GM19023 (cell line): ENCODE measurements around the gene TMCO2.

Experiments used
- ATAC-seq: cut with Tn5 transposase; IDR thresholded peaks from one replicate; pipeline ENCODE4 v1.9.1; 2021; ENCODE audit warnings: mild to moderate bottlenecking, moderate library complexity; ENCODE audit not compliant: unreplicated experiment

The TMCO2 gene

GRCh38 chr1:40257313-40257687 is 9.6 kb downstream of the TMCO2 start:
- peak; percentile 1 for ATAC-seq

DNA sequence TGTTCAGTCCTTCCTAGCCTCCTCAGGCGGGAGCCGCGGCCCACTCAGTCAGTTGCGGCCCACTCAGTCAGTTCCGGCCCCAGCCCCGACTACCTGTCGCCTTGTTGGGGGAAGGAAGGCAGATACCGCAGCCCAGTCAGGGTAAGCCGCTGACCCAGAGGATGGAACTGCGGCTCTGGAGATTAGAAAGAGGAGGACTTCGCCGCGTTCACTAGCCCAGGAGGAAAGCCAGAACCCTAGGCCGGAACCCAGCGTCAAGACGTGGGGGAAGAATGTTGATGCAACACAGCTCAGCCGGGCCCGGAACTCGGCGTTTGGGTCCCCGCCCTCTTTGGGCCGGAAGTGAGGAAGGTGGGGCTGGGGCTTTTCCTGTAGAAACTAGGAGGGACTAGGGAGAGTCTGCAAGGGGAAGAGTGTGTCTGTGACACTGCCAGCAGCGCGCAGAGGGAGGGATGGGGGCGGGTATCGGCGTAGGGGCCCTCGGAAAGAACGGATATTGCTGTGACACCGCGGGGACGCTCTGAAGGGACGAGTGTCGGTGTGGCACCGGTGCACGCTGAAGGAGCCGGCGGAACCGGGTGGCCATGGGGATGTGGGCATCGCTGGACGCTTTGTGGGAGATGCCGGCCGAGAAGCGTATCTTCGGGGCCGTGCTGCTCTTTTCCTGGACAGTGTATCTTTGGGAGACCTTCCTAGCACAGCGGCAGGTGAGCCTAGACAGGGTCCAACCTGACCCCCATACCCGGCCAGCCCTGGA is 10.1 kb downstream of the TMCO2 start, which contains the start of gene ZMPSTE24:
TSS of gene ZMPSTE24 (plus strand) at position 549 of the 757 bp plus-strand sequence. CDS start at position 585, 36 bp downstream.
- peak; percentile 91 for ATAC-seq

DNA sequence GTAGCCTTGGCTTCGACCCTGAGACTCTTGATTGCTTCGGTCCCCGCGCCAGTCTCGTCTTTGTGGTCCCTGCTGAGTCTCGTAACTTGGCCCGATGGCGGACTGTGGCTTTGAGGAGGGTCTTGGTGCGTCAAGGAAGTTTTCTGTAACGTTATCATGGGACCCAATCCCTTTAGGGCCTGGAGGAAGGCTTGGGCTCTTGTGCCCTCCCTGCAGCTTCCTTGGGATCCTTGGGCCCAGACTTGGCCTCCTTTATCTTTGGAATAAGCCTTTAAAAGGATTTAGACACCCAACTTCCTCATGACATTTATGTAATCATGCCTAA is 10.7 kb downstream of the TMCO2 start:
- no peak for ATAC-seq

DNA sequence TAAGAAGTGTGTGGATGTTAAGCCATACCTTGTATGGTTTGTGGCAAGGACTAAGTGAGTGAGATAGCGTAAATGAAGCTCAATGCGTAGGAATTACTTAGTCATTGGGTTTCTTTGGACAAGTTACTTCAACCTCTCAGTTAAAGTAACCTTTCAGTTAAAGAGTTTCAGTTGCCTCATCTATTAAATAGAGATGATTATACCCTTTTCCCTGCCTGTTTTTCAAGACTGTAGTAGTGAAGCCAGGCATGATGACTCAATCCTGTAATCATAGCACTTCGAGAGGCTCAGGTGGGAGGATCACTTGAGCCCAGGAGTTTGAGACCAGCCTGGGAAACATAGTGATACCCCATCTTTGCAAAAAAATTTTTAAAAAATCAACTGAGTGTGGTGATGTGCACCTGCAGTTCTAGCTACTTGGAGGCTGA is 16.6 kb downstream of the TMCO2 start:
- no peak for ATAC-seq

GRCh38 chr1:40265298-40265697 is 17.6 kb downstream of the TMCO2 start:
- ATAC-seq: no peak

DNA sequence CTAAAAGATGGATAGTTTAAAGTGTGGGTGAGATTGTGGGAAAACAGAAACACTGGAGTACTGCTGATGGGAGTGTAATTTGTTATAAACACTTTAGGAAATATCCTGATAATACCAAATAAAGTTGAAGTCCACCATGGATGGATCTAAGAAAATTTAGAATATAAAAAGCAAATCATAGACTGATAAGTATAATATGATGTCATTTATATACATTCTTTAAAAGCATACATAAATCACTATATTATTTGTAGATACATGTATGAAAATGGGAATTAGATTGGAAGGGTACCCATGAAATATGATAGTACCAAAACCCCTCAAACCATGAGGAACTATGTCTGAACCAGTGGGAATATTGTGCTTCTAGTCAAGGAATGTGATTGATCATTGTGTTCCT is 18.2 kb downstream of the TMCO2 start:
- ATAC-seq: no peak

- no peak for ATAC-seq
Measured at GRCh38 chr1:40266786-40267535, 19.2 kb downstream of the TMCO2 start.

GRCh38 chr1:40267767-40268187 is 20.0 kb downstream of the TMCO2 start:
- ATAC-seq: no peak

DNA sequence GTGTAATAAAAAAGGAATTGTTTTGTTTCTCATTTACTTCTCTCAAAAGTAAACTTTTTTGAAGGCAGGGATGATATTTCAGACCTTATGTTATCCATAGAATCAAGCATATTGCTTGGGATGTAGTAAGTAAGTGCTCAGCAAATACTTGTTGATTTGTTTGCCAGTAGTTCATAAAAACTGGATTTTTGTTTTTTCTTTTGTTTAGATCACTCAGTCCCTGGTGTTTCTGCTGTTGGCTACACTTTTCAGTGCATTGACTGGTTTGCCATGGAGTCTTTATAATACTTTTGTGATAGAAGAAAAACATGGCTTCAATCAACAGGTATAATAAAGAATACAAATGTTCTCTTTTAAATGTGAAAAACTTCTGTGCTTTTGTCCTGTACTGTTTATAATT is 20.5 kb downstream of the TMCO2 start:
- ATAC-seq: no peak

DNA sequence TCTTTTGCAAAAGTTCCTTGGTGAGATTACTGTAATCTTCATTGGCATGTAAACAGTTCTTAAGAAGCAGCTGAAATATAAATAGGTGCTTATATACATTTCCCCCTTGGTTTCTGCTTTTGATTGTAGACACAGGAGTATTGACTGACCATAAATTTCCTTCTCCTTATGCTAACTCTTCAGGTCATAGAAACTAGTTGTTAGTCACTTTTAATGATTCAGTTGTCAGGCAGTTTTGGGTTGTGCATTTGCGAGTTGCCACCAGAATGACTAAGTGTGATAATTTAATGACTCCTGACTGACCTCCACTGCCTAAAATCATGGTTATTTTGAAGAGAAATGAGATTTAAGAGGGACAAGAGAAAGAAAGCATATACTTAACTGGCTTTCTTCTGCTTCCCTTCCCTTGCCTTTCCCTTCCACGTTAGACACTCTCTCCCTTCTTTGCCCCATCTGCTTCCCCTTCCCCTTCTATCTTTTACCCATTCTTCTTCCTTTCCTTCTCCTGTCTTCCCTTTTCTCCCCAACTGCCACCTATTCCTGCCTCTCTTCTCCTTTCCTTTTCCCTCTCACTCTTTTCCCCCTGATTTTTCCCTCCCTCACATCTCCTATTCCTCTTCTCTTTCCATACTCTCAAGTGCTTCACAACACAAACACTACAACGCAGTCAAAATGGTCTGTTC is 22.6 kb downstream of the TMCO2 start:
- ATAC-seq: no peak

DNA sequence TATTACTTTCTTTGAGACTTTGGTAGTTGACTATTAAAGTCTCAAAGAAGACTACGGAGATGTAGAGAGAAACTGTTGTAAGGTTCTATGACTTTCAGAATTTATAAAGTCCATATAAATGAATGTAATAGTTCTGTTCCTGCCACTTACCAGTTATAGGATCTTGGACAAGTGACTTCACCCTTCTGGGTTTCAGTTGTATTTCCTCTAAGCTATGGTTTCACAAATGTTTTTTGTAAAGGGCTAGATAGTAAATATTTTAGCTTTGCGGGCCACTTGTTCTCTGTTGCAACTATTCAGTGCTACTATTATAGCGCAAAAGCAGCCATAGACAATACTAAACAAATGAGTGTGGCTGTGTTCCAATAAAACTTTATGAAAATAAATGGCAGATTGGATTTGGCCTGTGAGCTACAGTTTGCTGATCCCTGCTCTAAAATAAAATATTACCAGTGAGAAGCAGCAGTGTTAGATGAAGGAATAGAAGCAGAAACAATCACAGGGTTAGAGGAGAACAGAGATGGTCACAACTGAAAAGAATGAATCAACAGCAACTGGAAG is 25.0 kb downstream of the TMCO2 start:
- no peak for ATAC-seq

DNA sequence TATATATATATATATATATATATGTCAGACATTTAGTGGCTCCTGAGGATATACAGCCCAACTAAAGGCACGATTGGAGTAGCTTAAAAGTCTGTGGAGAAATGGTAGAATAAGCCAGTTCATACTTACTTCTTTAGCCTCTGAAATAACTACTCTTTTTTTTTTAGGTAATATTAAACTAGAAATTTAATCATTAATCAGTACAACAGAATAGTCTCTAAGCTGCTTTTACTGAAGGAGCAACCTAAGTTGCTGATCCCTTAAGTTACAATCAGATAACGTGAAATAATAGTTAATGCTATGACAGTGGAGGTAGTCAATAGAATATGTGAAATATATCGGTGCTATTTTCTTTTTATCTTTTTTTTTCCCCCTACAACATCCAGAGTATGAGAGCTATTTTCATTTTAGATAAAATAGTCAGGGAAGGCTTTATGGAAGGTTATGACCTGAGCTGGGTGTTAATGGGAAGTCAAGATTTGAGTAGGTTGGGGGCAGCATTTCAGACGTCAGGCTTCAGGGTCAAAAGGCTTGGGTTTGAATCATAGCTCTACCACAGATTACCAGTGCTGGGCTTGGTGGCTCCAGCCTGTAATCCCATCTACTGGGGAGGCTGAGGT is 25.9 kb downstream of the TMCO2 start:
- no peak for ATAC-seq

DNA sequence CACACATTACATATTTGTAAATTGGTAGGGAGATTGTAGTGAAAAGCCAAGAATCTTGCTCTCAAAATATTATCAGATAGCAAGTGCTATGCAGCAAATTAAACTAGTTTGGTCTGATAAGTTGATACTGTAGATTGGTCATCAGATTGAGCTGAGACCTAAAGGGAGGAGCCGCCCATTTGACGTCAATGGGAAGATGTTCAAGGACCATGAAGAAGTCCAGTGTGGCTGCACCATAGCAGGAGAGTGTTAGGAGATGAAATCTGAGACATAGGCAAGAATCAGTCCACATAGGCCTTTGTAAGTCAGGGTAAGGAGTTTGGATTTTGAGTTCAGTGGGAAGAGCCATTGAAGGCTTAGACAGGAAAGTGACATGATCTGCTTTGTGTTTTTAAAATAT is 26.6 kb downstream of the TMCO2 start:
- ATAC-seq: no peak

- no peak for ATAC-seq
Measured at GRCh38 chr1:40276122-40276521, 28.4 kb downstream of the TMCO2 start.

- no peak for ATAC-seq
Measured at GRCh38 chr1:40281853-40282252, 34.1 kb downstream of the TMCO2 start.

- no peak for ATAC-seq
Measured at GRCh38 chr1:40291293-40291692, 43.6 kb downstream of the TMCO2 start.

DNA sequence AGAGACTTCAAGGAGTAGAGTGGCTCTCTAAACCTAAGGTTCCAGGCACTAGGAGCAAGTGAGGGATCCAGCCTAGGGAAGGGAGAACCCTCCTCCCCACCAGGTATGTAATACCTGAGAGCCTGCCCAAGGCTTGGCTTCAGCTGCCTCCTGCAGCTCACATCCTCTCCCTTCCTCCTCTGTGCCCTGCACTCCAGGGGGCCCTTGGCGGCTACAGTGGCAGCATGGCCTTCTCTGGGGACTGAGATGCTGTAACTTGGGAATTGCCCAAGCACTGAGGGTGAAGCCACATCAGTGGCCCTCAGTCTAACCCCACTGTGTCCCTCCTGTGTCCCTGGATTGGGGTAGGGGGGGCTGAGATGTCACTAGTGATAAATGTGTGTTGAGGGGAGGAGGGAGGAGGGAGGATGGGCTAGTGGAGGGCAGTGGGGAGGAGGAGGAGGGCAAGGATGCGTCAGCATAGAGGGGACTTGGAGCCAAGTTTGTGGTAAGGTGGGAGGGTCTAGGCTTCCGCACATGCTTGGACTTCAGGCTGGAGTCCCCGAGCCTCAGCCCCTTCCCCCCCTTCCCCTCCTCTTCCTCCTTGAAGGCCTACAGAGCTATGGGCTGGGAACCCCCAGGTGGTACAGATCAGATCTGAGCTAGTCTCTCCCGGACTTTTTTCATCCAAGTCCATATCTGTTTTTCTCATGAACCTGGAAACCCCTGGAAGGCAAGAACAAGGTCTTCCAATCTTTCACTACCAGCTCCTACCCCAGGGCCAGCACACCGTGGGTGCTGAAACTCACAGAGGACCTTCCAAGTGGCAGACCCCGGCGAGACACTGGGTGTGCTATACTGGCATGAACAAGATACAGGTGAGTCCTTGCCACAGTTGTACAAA is 51.9 kb downstream of the TMCO2 start:
- no peak for ATAC-seq

DNA sequence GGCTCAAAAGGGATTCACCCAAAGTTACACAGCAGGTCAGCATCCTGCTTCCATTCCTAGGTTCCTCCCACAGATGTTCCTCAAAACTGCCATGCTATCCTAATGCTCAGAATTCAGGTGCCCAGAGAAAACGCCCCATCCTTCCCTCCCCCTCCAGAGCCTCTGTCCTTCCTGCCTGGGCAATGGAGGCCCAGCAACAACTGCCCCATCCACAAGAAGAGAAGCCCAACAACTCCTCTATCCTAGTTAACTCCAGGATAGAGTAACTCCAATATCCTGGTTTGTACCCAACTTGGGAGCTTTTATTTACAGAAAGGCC is 52.5 kb downstream of the TMCO2 start:
- no peak for ATAC-seq

DNA sequence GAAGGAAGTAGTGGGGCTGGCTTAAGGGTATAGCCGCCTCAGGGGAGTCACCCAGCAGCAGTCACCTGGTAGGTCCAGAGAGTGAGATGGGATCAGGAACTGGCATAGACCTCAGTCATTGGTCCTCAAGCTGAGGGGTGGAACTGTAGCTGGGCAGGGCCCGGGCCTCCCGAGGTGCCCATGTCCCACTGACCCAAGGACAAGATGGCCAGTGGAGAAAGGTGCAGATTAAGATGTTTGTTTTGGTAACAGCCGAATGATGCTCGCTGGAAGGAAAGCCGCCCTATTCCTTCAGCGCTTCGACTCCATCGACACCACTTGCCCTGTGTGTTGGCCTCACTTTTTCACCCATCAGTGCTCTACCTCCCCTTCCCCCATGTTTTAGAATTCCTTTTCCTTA is 52.9 kb downstream of the TMCO2 start:
- ATAC-seq: no peak

GRCh38 chr1:40301066-40301465 is 53.3 kb downstream of the TMCO2 start:
- no peak for ATAC-seq
